GM19043 (cell line): ENCODE measurements around the gene GRK2.
"Not testable (repeated sequence)": the region's sequence is repeated elsewhere in the genome, so short reads cannot be mapped to it uniquely, and the experiment has no call there.

Source experiments
- ATAC-seq: cut with Tn5 transposase; IDR thresholded peaks from one replicate; pipeline ENCODE4 v1.9.1; 2021; ENCODE audit warnings: low read depth; ENCODE audit not compliant: unreplicated experiment

GRK2 gene

GRCh38 chr11:67253872-67254624, 12.2 kb upstream of the GRK2 start:
- no peak for ATAC-seq

- no peak for ATAC-seq
Observed at GRCh38 chr11:67254798-67255197, 11.5 kb upstream of the GRK2 start.

DNA sequence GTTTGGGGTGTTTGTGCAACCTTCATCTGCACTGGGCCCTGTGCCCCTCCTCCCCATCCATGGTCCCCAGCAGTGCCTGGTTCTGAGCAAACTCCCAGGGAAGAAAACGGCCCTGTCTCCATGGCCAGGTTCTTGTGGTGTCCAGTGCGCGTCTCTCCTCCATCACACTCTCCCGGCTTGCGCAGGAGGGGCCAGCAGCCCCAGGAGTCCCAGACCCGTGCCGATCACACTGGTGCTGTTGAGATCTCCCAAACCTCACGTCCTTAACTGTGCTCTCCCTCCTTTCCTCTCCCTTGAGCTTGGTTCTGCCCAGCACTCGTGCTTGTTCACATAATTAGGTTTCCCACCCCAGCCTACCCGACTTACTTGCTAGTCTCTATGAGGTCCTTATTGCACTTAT, 10.9 kb upstream of the GRK2 start:
- no peak for ATAC-seq

DNA sequence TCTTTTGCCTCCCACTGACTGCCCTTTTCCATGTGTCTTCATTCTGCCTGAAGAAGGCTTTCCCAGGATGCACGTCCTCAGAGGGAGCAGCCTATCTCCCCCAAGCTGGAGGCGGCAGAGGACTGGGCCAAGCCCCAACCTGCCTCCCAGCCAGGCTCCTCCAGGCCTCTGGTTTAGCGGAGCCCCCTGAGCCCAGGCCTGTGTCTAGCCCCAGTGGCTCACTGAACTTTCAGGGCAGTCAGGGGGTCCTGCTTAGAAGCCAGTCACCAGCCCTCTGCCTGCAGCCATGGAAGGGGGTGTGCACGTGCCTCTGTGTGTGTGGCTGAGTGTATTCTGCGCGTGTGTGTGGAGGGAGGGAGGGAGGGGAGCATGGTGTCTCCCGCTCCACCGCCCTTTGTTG, 10.4 kb upstream of the GRK2 start:
- no peak for ATAC-seq

GRCh38 chr11:67256477-67257135, 9.7 kb upstream of the GRK2 start:
- ATAC-seq = no peak

DNA sequence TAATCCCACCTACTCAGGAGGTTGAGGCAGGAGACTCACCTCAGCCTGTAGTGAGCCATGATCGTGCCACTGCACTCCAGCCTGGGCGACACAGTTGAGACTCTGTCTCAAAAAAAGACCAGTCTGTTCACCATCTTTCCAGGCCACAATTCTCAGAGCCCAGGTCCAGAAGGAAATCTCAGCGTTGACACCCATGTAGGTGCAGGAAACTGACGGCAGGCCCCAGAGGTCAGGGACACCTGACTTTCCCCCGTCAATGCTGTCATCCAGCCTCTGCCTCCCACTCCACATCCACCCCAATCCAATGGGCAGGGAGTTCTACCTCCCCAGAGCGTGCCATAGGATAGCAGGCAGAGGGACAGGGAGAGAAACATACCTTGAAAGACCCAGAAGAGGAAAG, 5.9 kb upstream of the GRK2 start:
- ATAC-seq = no peak

GRCh38 chr11:67260885-67261639, 5.2 kb upstream of the GRK2 start:
- not testable (repeated sequence) for ATAC-seq

DNA sequence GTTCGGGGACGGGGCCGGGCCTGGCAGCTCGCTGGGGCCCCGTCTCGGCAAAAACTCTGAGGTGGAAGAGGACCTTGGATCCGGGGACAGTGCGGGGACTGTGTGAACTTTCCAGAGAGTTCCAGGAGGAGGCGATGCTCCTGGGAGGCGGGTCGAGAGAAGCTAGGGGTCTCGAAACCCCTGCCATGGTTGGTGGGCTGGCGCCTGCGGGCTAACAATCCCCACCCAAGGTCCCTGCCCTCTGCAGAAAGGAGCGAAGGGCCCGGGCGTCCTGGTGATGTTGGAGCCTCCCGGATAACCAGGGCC, 4.7 kb upstream of the GRK2 start:
- no peak for ATAC-seq

DNA sequence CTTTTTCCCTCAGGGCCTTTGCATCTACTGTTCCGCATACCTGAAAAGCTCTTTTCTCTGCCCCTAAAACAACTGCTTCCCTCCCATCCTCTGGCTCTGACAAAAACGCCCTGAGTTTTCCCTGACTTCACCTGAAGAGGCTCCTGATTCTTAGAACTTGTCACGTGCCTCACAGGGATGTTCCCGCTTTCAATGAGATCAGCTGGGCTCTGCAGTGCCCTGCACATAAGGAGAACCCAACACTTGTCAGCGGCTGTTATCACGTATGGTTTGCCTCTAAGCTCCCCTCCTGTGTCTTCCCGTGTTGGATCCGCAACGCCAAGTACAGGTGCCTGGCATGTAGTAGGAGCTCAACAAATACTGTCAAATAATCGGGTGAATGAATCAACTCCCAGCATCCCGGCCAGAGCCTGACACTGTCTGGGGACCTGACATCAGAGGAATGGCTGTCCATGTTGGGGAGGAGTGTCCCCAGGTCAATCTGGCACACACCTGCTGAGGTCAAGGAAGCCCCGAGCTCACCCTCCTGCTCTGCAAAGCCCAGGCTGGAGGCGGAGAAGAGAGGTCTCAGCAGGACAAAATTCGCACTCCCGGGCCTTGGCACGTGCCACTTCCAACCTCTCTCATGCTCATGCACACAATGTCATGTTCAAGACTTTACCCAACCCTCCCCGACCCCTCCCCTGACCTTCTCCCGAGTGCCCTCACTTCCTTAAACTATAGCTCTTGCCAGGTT, 4.2 kb upstream of the GRK2 start:
- no peak for ATAC-seq

DNA sequence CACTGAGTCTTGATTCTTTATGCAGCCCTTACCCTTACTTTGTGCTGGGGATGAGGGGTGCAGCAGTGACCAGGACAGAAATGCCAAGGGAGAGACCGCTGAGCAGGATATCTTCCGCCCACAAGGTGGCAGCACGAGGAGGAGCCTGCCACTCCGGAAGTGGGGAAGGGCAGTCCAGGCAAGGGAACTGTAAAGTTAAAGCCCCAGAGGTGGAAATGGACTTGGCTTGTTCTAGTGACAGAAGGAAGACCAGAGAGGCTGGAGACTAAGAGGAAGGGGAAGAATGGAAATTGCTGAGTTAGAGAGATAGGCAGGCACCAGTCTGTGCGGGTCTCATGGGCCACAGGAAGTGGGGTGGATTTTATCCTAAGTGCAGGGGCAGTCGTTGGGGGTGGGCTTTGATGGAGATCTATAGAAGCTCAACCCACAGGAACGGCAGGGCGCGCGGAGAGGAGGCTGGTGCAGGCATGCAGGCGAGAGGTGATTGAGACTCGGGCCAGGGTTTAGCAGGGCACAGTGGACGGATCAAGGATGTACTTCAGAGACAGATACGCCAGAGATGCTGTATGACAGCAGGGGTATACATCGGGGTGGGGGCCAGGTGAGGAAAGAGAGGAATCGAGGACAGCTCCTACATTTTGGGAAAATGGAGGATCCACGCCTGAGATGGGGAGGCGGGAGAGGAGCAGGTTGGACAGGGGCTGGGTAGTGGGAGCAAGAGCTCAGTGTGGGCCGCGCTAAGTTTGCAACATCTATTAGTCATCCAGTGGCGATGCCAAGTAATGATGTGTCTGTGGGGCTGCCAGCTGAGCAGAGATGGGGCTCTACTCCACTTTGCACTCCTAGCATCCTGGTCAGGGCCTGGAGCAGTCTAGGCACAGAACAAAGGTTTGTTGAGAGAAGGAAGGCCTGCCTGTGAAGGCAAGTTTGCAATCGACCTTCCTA, 3.3 kb upstream of the GRK2 start:
- ATAC-seq = no peak

DNA sequence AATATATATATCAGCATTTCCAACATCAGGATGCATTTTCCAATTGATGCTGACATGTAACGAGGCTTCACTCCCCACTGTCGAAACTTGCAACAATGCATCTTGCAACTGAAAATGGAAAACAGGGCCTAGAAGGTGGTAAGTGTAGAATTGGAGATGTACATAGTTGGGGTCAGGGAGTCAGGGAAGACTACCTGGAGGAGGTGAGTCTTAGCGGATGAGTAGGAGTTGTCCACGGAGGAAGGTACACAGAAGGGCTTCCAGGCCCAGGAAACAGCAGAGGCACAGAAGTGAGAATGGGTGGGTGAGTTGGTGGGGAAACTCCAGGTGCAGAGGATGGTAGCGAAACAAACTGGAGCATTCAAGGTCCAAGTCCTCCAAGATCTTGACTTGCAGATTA, 2.0 kb upstream of the GRK2 start:
- ATAC-seq = no peak

- ATAC-seq = no peak
Observed at GRCh38 chr11:67264877-67265632, 1.2 kb upstream of the GRK2 start.

DNA sequence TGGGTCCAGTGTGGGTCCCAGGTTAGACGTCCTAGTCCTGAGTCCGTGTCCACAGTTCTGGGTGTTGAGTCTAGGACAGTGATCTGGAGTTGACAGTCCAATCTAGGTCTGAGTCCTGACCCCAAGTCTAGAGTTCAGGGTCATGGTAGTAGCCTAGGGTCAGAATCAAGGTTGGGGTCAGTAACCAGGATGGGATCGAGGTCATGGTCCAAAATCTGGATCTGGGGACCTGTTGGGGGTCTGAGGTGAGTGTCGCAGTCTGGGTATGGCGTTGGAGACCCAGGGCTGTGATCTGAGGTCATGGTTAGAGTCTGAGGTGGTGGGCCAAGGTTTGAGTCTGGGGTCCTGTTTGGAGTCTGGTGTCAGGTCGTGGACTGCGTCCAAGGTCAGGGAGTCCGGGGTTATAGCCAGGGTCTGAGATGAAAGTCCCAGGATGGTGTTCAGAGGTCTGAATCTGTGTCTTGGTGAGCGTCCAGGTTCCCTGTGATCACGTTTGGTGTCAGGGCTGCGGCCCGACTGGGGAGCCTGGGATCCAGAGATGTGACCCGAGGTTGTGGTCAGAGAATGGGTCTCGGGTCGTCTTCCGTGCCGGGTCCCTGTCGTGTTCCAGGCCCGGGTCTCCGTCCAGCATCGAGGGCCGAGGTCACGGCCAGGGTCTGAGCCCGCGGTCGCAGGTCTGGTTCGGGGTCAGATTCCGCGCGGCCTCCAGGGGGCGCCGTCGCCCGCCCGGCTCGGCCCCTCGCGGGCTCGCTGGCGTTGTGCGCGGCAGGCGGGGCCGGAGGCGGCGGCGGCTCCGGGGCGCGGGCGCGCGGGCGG, 432 bp upstream of the GRK2 start:
- ATAC-seq = no peak

- ATAC-seq = no peak
Observed at GRCh38 chr11:67267188-67268080, 1.2 kb downstream of the GRK2 start.

DNA sequence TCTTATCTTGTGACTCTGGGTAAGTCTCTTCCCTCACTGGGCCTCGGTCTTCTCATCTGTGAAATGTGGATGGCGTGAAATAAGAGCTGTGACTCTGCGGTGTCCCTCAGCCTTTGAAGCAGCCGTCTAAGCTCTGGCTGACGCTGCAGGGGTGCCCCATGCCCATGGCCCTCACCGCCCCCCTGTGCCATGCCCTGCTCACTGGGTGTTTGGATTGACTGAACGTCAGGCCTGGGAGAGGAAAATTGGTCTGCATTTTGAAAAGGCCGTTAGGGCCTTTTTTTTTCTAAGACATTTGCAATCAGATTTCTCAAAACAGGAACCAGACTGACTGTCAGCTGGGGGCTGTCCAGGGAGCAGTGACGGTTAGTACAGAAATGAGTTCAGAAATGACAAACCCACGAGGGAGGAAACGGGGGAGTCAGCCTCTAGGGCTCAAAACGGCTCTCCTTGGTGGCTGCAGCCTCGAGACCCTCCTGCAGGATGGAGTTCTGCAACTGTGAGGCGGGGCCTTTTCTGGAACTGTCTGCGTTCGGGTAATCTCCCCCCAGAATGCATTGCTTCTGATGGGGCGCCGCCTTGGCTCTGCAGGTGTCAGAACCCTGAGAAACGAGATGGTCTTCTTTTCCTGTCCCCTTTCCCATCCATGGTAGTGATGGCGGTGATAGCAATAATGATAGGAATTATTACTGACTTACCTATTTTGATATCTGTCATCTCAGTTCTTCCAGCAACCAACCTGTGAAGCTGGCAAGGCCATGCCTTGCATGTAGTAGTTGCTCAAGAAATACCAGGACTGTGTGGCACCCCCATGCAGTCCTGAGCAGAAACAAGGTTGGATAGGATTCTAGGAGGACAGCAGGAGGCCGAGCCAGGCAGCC, 2.0 kb downstream of the GRK2 start:
- peak; percentile 41 for ATAC-seq

DNA sequence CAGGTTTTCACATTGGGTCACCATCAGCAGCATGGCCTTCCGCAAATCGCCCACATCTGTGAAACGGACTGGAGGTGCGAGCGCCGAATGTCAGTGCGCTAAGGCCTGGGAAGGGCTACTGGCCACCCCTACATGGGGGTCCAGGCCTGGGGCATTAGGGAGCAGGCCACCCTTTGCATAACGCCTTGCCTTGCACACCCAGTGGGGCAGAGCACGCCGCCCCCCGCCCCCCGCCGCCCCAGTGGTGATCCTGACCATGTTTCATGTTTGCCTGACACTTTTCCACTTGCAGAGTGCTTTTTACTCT, 2.6 kb downstream of the GRK2 start:
- ATAC-seq = no peak
